Panc1 (cell line): ENCODE results near the gene AHCTF1.

Source experiments
- POLR2AphosphoS5 ChIP-seq: IDR thresholded peaks from 2 replicates; pipeline ENCODE4 v1.6.1; 2012; ENCODE audit warnings: mild to moderate bottlenecking, low read depth, low read length, moderate library complexity
- SIN3A ChIP-seq: IDR thresholded peaks from 2 replicates; pipeline ENCODE4 v1.6.1; 2012; ENCODE audit warnings: low read depth, mild to moderate bottlenecking, low read length, moderate library complexity, borderline replicate concordance; ENCODE audit not compliant: insufficient read depth
- TCF7L2 ChIP-seq: IDR thresholded peaks from 2 replicates; pipeline ENCODE4 v1.6.1; 2011; ENCODE audit warnings: mild to moderate bottlenecking, low read depth, low read length, inconsistent platforms
- TF ChIP-seq, protein P1 (sequence below): fragments of 450-650 bp; IDR thresholded peaks from 2 replicates; pipeline ENCODE4 v1.5.1; 2017; ENCODE audit warnings: mild to moderate bottlenecking

DNA sequence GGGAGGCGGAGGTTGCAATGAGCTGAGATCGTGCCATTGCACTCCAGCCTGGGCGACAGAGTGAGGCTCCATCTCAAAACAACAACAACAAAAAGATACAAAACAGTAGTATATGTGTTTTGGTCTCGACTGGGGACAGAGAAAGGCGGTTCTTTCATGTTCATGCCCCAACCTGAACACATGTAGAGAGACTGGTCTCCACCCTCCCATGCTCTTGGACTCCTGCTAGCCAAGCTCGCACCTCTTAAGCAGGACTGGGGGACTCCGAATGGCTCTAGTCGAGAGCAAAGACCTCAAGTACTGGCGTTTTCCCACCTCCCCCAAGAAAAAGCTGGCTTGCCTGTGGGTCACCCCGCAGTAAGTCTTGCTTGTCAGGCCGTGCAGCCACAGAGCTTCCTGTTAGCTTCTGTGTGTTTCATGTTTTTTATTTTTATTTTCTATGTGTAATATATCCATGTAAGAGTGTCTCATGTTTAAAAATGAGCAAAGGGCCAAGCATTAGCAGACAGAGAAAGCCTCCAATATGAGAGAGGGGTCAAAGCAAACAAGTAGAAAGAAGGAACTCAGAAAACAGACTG lies 116.0 kb downstream of the AHCTF1 start:
- TF ChIP-seq, protein P1, sequence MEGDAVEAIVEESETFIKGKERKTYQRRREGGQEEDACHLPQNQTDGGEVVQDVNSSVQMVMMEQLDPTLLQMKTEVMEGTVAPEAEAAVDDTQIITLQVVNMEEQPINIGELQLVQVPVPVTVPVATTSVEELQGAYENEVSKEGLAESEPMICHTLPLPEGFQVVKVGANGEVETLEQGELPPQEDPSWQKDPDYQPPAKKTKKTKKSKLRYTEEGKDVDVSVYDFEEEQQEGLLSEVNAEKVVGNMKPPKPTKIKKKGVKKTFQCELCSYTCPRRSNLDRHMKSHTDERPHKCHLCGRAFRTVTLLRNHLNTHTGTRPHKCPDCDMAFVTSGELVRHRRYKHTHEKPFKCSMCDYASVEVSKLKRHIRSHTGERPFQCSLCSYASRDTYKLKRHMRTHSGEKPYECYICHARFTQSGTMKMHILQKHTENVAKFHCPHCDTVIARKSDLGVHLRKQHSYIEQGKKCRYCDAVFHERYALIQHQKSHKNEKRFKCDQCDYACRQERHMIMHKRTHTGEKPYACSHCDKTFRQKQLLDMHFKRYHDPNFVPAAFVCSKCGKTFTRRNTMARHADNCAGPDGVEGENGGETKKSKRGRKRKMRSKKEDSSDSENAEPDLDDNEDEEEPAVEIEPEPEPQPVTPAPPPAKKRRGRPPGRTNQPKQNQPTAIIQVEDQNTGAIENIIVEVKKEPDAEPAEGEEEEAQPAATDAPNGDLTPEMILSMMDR: no peak
- TF ChIP-seq POLR2AphosphoS5 (no peak), SIN3A (no peak), TCF7L2 (no peak)
